Erythroblast (primary cell): ENCODE results near the gene POTEJ.
"Not testable (repeated sequence)": the region's sequence is repeated elsewhere in the genome, so short reads cannot be mapped to it uniquely, and the experiment has no call there.

Experiments
- GATA1 ChIP-seq: IDR thresholded peaks from 2 replicates; pipeline ENCODE4 v1.6.1; 2011; ENCODE audit warnings: low read depth, mild to moderate bottlenecking, control low read depth, low read length, moderate library complexity
- POLR2A ChIP-seq: IDR thresholded peaks from 2 replicates; pipeline ENCODE4 v1.6.1; 2011; ENCODE audit warnings: mild to moderate bottlenecking, low read length

DNA sequence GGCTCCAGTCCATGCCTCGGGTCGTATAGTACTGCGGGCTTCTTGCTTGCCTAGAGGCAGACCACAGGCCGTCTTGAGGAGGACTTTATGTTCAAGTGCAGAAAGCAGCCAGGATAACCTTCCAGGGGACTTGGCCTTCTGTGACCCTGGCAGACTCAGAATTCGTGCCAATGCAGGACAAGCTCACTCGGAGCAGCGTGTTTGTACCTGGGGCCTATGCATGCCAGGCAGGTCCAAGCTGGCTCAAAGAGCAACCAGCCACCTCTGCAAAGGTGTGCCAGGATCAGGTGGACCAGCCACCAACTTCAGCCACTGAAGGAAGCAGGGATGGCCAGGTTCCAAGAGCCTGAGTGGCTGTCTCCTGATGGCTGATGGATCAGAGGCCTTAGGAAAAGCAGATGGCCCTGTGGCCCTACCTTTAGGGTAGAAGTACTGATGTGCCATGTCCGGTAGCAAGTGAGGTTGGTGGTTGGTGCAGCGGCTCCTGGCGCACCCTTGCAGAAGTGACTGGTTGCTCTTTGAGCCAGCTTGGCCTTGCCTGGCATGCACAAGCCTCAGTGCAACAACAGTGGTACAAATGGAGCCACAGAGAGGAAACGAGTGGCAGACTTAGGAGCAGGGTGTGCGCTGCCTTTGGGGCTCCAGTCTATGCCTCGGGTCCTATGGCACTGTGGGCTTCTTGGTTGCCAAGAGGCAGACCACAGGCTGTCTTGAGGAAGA, 58.9 kb downstream of the POTEJ start:
- not testable (repeated sequence) for TF ChIP-seq POLR2A, GATA1
